B cell (primary cell): ENCODE data around the gene PHLDB2. TPM values are rescaled to one million over a fixed set of nuclear protein-coding genes. Genes with fewer than 3 reads are reported as not detected.

Experiments
- ATAC-seq: fragments of 200-7000 bp; cut with Tn5 transposase; one replicate; pipeline ENCODE4 v1.10.0; 2021; ENCODE audit warnings: low read depth, mild to moderate bottlenecking, moderate number of reproducible peaks, moderate library complexity
- CTCF ChIA-PET: fragments of 350-600 bp; sonication (Branson Sonifier 250); formaldehyde crosslinking; loops from one replicate; lab custom pipeline; 2021; ENCODE audit warnings: antibody characterized with exemption, inconsistent platforms; lab: Charles Lee
- POLR2A ChIA-PET: fragments of 350-600 bp; sonication (Branson Sonifier 250); formaldehyde crosslinking; loops from one replicate; lab custom pipeline; 2021; ENCODE audit warnings: antibody characterized with exemption; lab: Charles Lee
- DNase-seq: peaks from one replicate; pipeline ENCODE4 v3.0.0; 2013
- H2AFZ ChIP-seq: 2 replicates; pipeline ENCODE4 v1.6.1; 2012; ENCODE audit warnings: mild to moderate bottlenecking, low read depth, low read length; ENCODE audit not compliant: insufficient read depth, poor library complexity, severe bottlenecking
- H3K27ac ChIP-seq, 2 donors: 1 replicate in 1 of 2; 2 replicates in 1 of 2; pipeline ENCODE4 v1.5.1; 2012 to 2013; ENCODE audit warnings: low read length in 2 of 2, mild to moderate bottlenecking in 2 of 2, moderate library complexity in 1 of 2
- H3K27me3 ChIP-seq, 4 experiments: fragments of 200-600 bp in 1 of 4; sonication (generic) in 1 of 4; replicated peaks in 1 of 4; 1 replicate in 2 of 4; 2 replicates in 2 of 4; pipeline versions ENCODE4 v1.6.1 to v1.7.0; 2013 to 2016; ENCODE audit warnings: low read length in 3 of 4, mild to moderate bottlenecking in 2 of 4, mixed read lengths in 1 of 4, moderate library complexity in 1 of 4; ENCODE audit not compliant: insufficient read depth in 4 of 4, control insufficient read depth in 3 of 4; ENCODE audit errors: control extremely low read depth in 1 of 4
- H3K36me3 ChIP-seq, 2 experiments: replicated peaks in 1 of 2; 1 replicate in 1 of 2; 2 replicates in 1 of 2; pipeline versions ENCODE4 v1.6.1 to v1.7.1; 2013; ENCODE audit warnings: low read length in 1 of 2; ENCODE audit not compliant: insufficient read depth in 2 of 2, control insufficient read depth in 1 of 2; ENCODE audit errors: control extremely low read depth in 1 of 2, extremely low read depth in 1 of 2
- H3K4me1 ChIP-seq, 2 donors: fragments of 200-600 bp in 1 of 2; sonication (generic) in 1 of 2; 1 replicate in 1 of 2; 2 replicates in 1 of 2; pipeline versions ENCODE4 v1.5.1 to v1.6.1; 2013 to 2017; ENCODE audit warnings: low read length in 2 of 2; ENCODE audit not compliant: control insufficient read depth in 2 of 2, insufficient read depth in 2 of 2
- H3K4me2 ChIP-seq: replicated peaks from 2 replicates; pipeline ENCODE3; 2012; ENCODE audit warnings: mild to moderate bottlenecking, low read depth, low read length; ENCODE audit not compliant: poor library complexity, severe bottlenecking
- H3K4me3 ChIP-seq, 5 experiments: fragments of 200-600 bp in 1 of 5; sonication (generic) in 1 of 5; 1 replicate in 3 of 5; 2 replicates in 2 of 5; pipeline versions ENCODE4 v1.5.1 to v1.7.0; 2011 to 2016; ENCODE audit warnings: low read length in 4 of 5, mild to moderate bottlenecking in 4 of 5, low read depth in 2 of 5, control low read depth in 1 of 5, moderate library complexity in 1 of 5; ENCODE audit not compliant: insufficient read depth in 1 of 5; ENCODE audit errors: control extremely low read depth in 1 of 5, extremely low read depth in 1 of 5
- H3K79me2 ChIP-seq: fragments of 200-600 bp; sonication (generic); one replicate; pipeline ENCODE4 v1.6.0; 2016; ENCODE audit warnings: low read length; ENCODE audit not compliant: control insufficient read depth, insufficient read depth
- H3K9ac ChIP-seq: fragments of 200-600 bp; sonication (generic); 2 replicates; pipeline ENCODE4 v1.6.1; 2017; ENCODE audit warnings: mild to moderate bottlenecking, low read length, moderate library complexity
- H3K9me3 ChIP-seq, 3 donors: one replicate each; pipeline versions ENCODE4 v1.6.1 to v1.7.1; 2013; ENCODE audit warnings: low read length in 2 of 3; ENCODE audit not compliant: control insufficient read depth in 2 of 3, insufficient read depth in 1 of 3; ENCODE audit errors: control extremely low read depth in 1 of 3
- H4K20me1 ChIP-seq: 2 replicates; pipeline ENCODE4 v1.6.0; 2012; ENCODE audit warnings: mild to moderate bottlenecking, low read length; ENCODE audit not compliant: insufficient read depth, control insufficient read depth, poor library complexity, severe bottlenecking
- H3K27ac Mint-ChIP-seq: one replicate; pipeline ENCODE4 v1.8.0; 2021; ENCODE audit warnings: mixed read lengths
- H3K27me3 Mint-ChIP-seq: one replicate; pipeline ENCODE4 v1.8.0; 2021; ENCODE audit warnings: mixed read lengths
- H3K4me1 Mint-ChIP-seq: one replicate; pipeline ENCODE4 v1.8.0; 2021; ENCODE audit warnings: mixed read lengths
- H3K4me3 Mint-ChIP-seq: one replicate; pipeline ENCODE4 v1.8.0; 2021; ENCODE audit warnings: mixed read lengths
- H3K9me3 Mint-ChIP-seq: one replicate; pipeline ENCODE4 v1.8.0; 2022; ENCODE audit warnings: mixed read lengths; ENCODE audit not compliant: insufficient read depth
- CTCF ChIP-seq: fragments of 200-600 bp; IDR thresholded peaks from one replicate; pipeline ENCODE4 v1.8.0; 2022; ENCODE audit warnings: antibody characterized with exemption, mild to moderate bottlenecking
- EZH2 ChIP-seq: IDR thresholded peaks from 2 replicates; pipeline ENCODE4 v1.6.1; 2012; ENCODE audit warnings: borderline replicate concordance, low read depth, mild to moderate bottlenecking, moderate library complexity, low read length; ENCODE audit not compliant: insufficient read depth, poor library complexity, severe bottlenecking
- WGBS: methylation state at CpG from one replicate; pipeline ENCODE4 v1.1.5; 2013; ENCODE audit warnings: missing lambda C conversion rate; ENCODE audit not compliant: insufficient coverage; 5-methylcytosine and 5-hydroxymethylcytosine counted together
- intact Hi-C: fragments of 100-400 bp; cut with micrococcal nuclease; formaldehyde crosslinking; loops from one replicate; pipeline ENCODE4 v1.10.0; 2022
- polyA plus RNA-seq: library from polyadenylated mRNA; depleted of rRNA; stranded (reverse); fragments of >200 nt; gene quantifications from 2 replicates; pipeline ENCODE4 v1.2.3, GENCODE V29; 2012
- total RNA-seq, 2 donors: library from RNA; stranded (reverse); fragments of 120-200 nt in 1 of 2; gene quantifications; 1 replicate in 1 of 2; 2 replicates in 1 of 2; pipeline versions ENCODE4 v1.2.3 to v1.2.4, GENCODE V29; 2013 to 2022

The PHLDB2 gene
- total and polyA plus RNA-seq, 2 donors (not counting 1 experiment from before 2014, with no cell fraction given), result 1.3 to 6.3 TPM

GRCh38 chr3:111872979-111873378 is 13.9 kb downstream of the PHLDB2 start:
- Histone ChIP-seq H3K36me3 (no peaks in the 10 kb centered on the region), H3K27me3 (no peaks in the 10 kb centered on the region), H3K27ac (no peak overlapping the region), H2AFZ (no peak overlapping the region), H3K79me2 (no peaks in the 10 kb centered on the region), H4K20me1 (no peaks in the 10 kb centered on the region), H3K9ac (no peak overlapping the region), H3K4me1 (peaks cover 0 to 3% of the 10 kb centered on the region in 2 donors), H3K4me2 (no peak overlapping the region), H3K9me3 (no peaks in the 10 kb centered on the region), H3K4me3 (no peak overlapping the region)
- intact Hi-C loops, result no loop called here
- Mint-ChIP-seq H3K27me3 (no peaks in the 10 kb centered on the region), H3K27ac (no peak overlapping the region), H3K9me3 (no peaks in the 10 kb centered on the region), H3K4me1 (no peaks in the 10 kb centered on the region), H3K4me3 (no peak overlapping the region)
- ATAC-seq (no peak), DNase-seq (no peak)
- 100% methylated on average over 1 of the region's 2 CpGs for WGBS
- TF ChIP-seq CTCF (no peak), EZH2 (no peak)
- CTCF ChIA-PET, result no interaction called here
- POLR2A ChIA-PET, result no interaction called here

- no peaks in the 10 kb centered on the region for H4K20me1 ChIP-seq
- ChIA-PET CTCF (no interaction called here), POLR2A (interaction anchor here (0.7 kb wide), 1 partner anchor 261 kb away, joined by 4 read pairs; no protein-coding TSS in a partner anchor)
- H3K27ac Mint-ChIP-seq, result no peak overlapping the region
- no peak overlapping the region for H3K27ac ChIP-seq
- H2AFZ ChIP-seq, result no peak overlapping the region
- H3K9ac ChIP-seq, result no peak overlapping the region
- no peaks in the 10 kb centered on the region for H3K4me1 ChIP-seq
- H3K79me2 ChIP-seq, result no peaks in the 10 kb centered on the region
- H3K36me3 ChIP-seq, result no peaks in the 10 kb centered on the region
- no peaks in the 10 kb centered on the region for H3K27me3 Mint-ChIP-seq
- no peak overlapping the region for H3K4me3 ChIP-seq
- intact Hi-C loops, result no loop called here
- H3K9me3 ChIP-seq, result no peaks in the 10 kb centered on the region
- H3K4me2 ChIP-seq, result no peak overlapping the region
- no peaks in the 10 kb centered on the region for H3K9me3 Mint-ChIP-seq
- no peaks in the 10 kb centered on the region for H3K27me3 ChIP-seq
- no CpG with 5 or more reads among the region's 2 CpGs for WGBS
- no peak for ATAC-seq
- TF ChIP-seq EZH2 (no peak), CTCF (no peak)
- DNase-seq, result no peak
- no peak overlapping the region for H3K4me3 Mint-ChIP-seq
- no peaks in the 10 kb centered on the region for H3K4me1 Mint-ChIP-seq
Observed at GRCh38 chr3:111874177-111874820, 15.2 kb downstream of the PHLDB2 start.
